GM18511 (cell line): ENCODE data around the gene GNA12.
A peak's percentile ranks its signal among the peaks of the same experiment; 100 is the strongest.
"Not testable (repeated sequence)": the region's sequence is repeated elsewhere in the genome, so short reads cannot be mapped to it uniquely, and the experiment has no call there.

Experiments
- ATAC-seq: cut with Tn5 transposase; IDR thresholded peaks from one replicate; pipeline ENCODE4 v1.9.1; 2021; ENCODE audit warnings: mild to moderate bottlenecking, moderate library complexity; ENCODE audit not compliant: unreplicated experiment

GNA12 gene

GRCh38 chr7:2758673-2759616 is 85.2 kb downstream of the GNA12 start:
- no peak for ATAC-seq

- peak; percentile 80 for ATAC-seq
These were observed 86.0 kb downstream of the GNA12 start for GRCh38 chr7:2757904-2758672.

- ATAC-seq: peak; percentile 14
These were observed 86.7 kb downstream of the GNA12 start for GRCh38 chr7:2757361-2757903.

GRCh38 chr7:2755531-2755930 is 88.6 kb downstream of the GNA12 start:
- no peak for ATAC-seq

GRCh38 chr7:2754912-2755311 is 89.2 kb downstream of the GNA12 start:
- ATAC-seq: no peak

- ATAC-seq: no peak
These were observed 90.0 kb downstream of the GNA12 start for GRCh38 chr7:2754086-2754485.

GRCh38 chr7:2753148-2753547 is 91.0 kb downstream of the GNA12 start:
- ATAC-seq: no peak

- ATAC-seq: no peak
These were observed 93.0 kb downstream of the GNA12 start for GRCh38 chr7:2751086-2751485.

GRCh38 chr7:2750004-2750407 is 94.1 kb downstream of the GNA12 start:
- no peak for ATAC-seq

GRCh38 chr7:2748684-2749083 is 95.4 kb downstream of the GNA12 start:
- ATAC-seq: not testable (repeated sequence)

GRCh38 chr7:2743523-2744185 is 100.5 kb downstream of the GNA12 start:
- ATAC-seq: not testable (repeated sequence)

GRCh38 chr7:2738766-2739549 is 105.2 kb downstream of the GNA12 start:
- ATAC-seq: no peak

GRCh38 chr7:2737771-2738540 is 106.2 kb downstream of the GNA12 start:
- no peak for ATAC-seq

- ATAC-seq: not testable (repeated sequence)
These were observed 106.9 kb downstream of the GNA12 start for GRCh38 chr7:2737005-2737743.

- ATAC-seq: no peak
These were observed 107.6 kb downstream of the GNA12 start for GRCh38 chr7:2736411-2736914.

- no peak for ATAC-seq
These were observed 108.4 kb downstream of the GNA12 start for GRCh38 chr7:2735744-2736143.

GRCh38 chr7:2734751-2735571 is 109.1 kb downstream of the GNA12 start:
- ATAC-seq: no peak
